ENCODE results near the gene UCP3. TPM values are rescaled to one million over a fixed set of nuclear protein-coding genes. Genes with fewer than 3 reads are reported as not detected.
A peak's percentile ranks its signal among the peaks of the same experiment; 100 is the strongest.

UCP3 gene
- total and polyA plus RNA-seq, 10 of the 15 experiments (the other 5 are each of a cell fraction or from before 2014, with no cell fraction given): 0.02 to 1.9 (median 0.94) TPM

GRCh38 chr11:73998846-73999575 is 9.9 kb downstream of the UCP3 start:
- Histone ChIP-seq H3K9ac (ENCODE audit: control insufficient read depth, insufficient read depth, low read length) (no peak overlapping the region), H3K27me3 (replicated peaks in 1 of 2; ENCODE audit: control insufficient read depth in 2 of 2, insufficient read depth in 2 of 2, low read length in 1 of 2) (no peaks in the 10 kb centered on the region), H3K4me2 (ENCODE audit: control insufficient read depth, insufficient read depth) (no peak overlapping the region), H3K4me3 (no peak overlapping the region), H3K36me3 (ENCODE audit: control insufficient read depth in 2 of 2, insufficient read depth in 2 of 2, low read length in 1 of 2) (no peaks in the 10 kb centered on the region), H3K9me3 (replicated peaks; ENCODE audit: control insufficient read depth, insufficient read depth, low read length) (no peaks in the 10 kb centered on the region), H3K79me2 (ENCODE audit: control insufficient read depth, insufficient read depth, low read length) (no peaks in the 10 kb centered on the region), H3K27ac (ENCODE audit: control insufficient read depth, insufficient read depth) (no peak overlapping the region), H3K4me1 (ENCODE audit: control insufficient read depth, insufficient read depth, low read length) (peaks cover 43% of the 10 kb centered on the region), H4K20me1 (ENCODE audit: control insufficient read depth, insufficient read depth) (no peaks in the 10 kb centered on the region), H2AFZ (ENCODE audit: control insufficient read depth, low read depth, low read length) (no peak overlapping the region)
- ChIA-PET POLR2A (no interaction called here), CTCF (interaction anchor here (0.7 to 2.5 kb wide), 3 partner anchors 13 to 265 kb away, joined by 3 to 5 read pairs (median 5); no protein-coding TSS in a partner anchor), RAD21 (ENCODE audit: unreplicated experiment) (interaction anchor here (0.7 to 1.6 kb wide), 2 partner anchors 19 to 163 kb away, joined by 3 to 4 read pairs; no protein-coding TSS in a partner anchor), SMC1A (ENCODE audit: uncharacterized antibody, unreplicated experiment) (interaction anchor here (1.6 kb wide), 1 partner anchor 18 kb away, joined by 4 read pairs; no protein-coding TSS in a partner anchor)
- no TSS peak for BruUV-seq (replicated peaks)
- WGBS (ENCODE audit: insufficient coverage, insufficient replicate concordance, low lambda C conversion rate, missing lambda C conversion rate): 90% methylated on average over 13 of the region's 13 CpGs
- no peak for DNase-seq (ENCODE audit: low read depth, low spot score)
- no peak for FAIRE-seq
- no peak for ATAC-seq
- intact Hi-C loops (cut with micrococcal nuclease; ENCODE audit: unreplicated experiment) (loop anchor here (10.0 kb wide), 1 partner anchor 1816 kb away; the partner anchor contains the start of gene UVRAG), in situ Hi-C loops (cut with MboI) (no loop called here)
- peak; percentile 3; the same call in 1 of the 2 replicates for TF ChIP-seq CREM (IDR thresholded peaks at IDR 0.05; ENCODE audit: low read depth)
- peak; percentile 44; the same call in 1 of the 2 replicates for TF ChIP-seq PKNOX1 (IDR thresholded peaks at IDR 0.05)
- no peak for TF ChIP-seq MTA3 (IDR thresholded peaks at IDR 0.05; ENCODE audit: borderline replicate concordance, low read length)

Measured in GM12878 (cell line).